HFF-Myc (cell line): ENCODE results near the gene SAXO2.
"Not testable (repeated sequence)": the region's sequence is repeated elsewhere in the genome, so short reads cannot be mapped to it uniquely, and the experiment has no call there.

ENCODE experiments used
- DNase-seq: peaks from one replicate; pipeline ENCODE4 v3.0.0-alpha.2; 2011; ENCODE audit warnings: low read depth; ENCODE audit errors: extremely low read depth
- H3K4me3 ChIP-seq: replicated peaks from 2 replicates; pipeline ENCODE4 v1.5.1; 2011; ENCODE audit warnings: low read depth, mild to moderate bottlenecking, control low read depth, low read length
- CTCF ChIP-seq: IDR thresholded peaks from 2 replicates; pipeline ENCODE4 v1.5.1; 2012; ENCODE audit warnings: mild to moderate bottlenecking, low read depth, low read length, control low read depth; ENCODE audit errors: missing control alignments

Gene SAXO2

GRCh38 chr15:82275410-82275809, 12.8 kb downstream of the SAXO2 start:
- DNase-seq = no peak
- no peak for TF ChIP-seq CTCF
- no peak overlapping the region for H3K4me3 ChIP-seq

GRCh38 chr15:82281276-82281675, 18.7 kb downstream of the SAXO2 start:
- not testable (repeated sequence) for DNase-seq, H3K4me3 ChIP-seq

GRCh38 chr15:82282386-82282785, 19.8 kb downstream of the SAXO2 start:
- H3K4me3 ChIP-seq, DNase-seq: not testable (repeated sequence)

- DNase-seq, H3K4me3 ChIP-seq: not testable (repeated sequence)
These were observed 21.8 kb downstream of the SAXO2 start for GRCh38 chr15:82284381-82284780.

GRCh38 chr15:82286475-82286874, 23.9 kb downstream of the SAXO2 start:
- DNase-seq, H3K4me3 ChIP-seq: not testable (repeated sequence)

- H3K4me3 ChIP-seq, DNase-seq: not testable (repeated sequence)
These were observed 25.6 kb downstream of the SAXO2 start for GRCh38 chr15:82288202-82288601.

GRCh38 chr15:82292271-82292670, 29.7 kb downstream of the SAXO2 start:
- TF ChIP-seq CTCF = no peak
- no peak overlapping the region for H3K4me3 ChIP-seq
- no peak for DNase-seq

GRCh38 chr15:82294061-82294690, 31.6 kb downstream of the SAXO2 start:
- no peak overlapping the region for H3K4me3 ChIP-seq
- no peak for TF ChIP-seq CTCF

GRCh38 chr15:82297546-82297945, 34.9 kb downstream of the SAXO2 start:
- H3K4me3 ChIP-seq = no peak overlapping the region
- TF ChIP-seq CTCF = no peak
- DNase-seq = no peak

More at GRCh38 chr15:82294061-82294690, 31.6 kb downstream of the SAXO2 start:
- DNase-seq = no peak

GRCh38 chr15:82298032-82298431, 35.4 kb downstream of the SAXO2 start:
- DNase-seq = no peak
- H3K4me3 ChIP-seq = no peak overlapping the region
- TF ChIP-seq CTCF = no peak
